DMS79 treated with DMSO at 0.1 percent for 48 hours (cell line): ENCODE measurements around the gene FER.
"Not testable (repeated sequence)": the region's sequence is repeated elsewhere in the genome, so short reads cannot be mapped to it uniquely, and the experiment has no call there.

Source experiments
- DNase-seq: peaks from one replicate; lab custom pipeline; 2025; lab: John Stamatoyannopoulos, UW

FER gene

DNA sequence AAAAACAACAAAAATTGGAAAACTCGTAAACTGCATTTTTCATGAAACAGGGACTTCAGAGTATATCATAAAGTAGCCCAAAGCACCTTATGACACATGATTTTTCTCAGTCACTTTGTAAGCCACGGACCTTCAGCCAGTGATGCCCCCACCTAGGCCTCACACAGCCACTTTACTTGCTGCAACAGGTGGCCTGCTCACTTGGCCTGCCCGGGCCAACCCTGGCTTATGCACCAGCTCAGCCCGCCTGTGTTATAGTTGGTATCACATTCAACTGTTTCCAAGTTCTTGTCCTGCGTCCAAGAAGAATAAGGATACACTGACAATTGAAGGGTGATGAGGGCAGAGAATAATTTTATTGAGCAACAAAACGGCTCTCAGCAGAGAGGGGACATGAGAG, 219.2 kb downstream of the FER start:
- DNase-seq, result no peak

DNA sequence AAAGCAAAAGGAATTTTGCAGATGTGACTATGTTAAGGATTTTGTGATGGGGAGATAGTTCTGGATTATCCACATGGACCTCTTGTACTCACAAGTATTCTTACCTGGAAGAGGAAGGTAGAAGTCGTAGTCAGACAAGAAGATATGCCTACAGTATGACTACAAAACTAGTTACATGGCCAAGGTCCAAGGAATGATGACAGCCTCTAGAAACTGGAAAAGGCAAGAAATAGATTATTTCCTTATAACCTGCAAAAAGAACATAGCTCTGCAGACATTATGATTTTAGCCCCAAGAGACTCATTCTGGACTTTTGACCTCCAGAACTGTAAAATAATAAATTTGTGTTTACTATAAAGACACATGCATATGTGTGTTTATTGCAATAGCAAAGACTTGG, 226.9 kb downstream of the FER start:
- no peak for DNase-seq

DNA sequence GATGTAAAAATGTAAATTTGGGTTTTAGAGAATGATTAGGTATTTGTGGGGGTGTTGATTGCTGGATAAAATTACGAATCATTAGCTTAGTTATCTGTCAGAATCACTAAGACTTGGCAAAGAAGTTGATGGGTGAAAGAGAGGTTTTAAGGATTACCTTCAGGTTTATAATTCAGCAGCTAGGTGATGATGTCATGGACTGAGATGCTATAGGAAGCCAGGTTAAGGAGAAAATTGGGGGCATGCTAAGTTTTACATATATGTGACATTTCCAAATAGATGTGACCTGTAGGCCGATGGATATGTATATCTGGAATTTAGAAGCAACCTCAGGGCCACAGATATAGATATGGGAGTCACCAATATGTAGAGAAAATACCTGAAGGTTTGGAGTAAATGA, 228.0 kb downstream of the FER start:
- no peak for DNase-seq

DNA sequence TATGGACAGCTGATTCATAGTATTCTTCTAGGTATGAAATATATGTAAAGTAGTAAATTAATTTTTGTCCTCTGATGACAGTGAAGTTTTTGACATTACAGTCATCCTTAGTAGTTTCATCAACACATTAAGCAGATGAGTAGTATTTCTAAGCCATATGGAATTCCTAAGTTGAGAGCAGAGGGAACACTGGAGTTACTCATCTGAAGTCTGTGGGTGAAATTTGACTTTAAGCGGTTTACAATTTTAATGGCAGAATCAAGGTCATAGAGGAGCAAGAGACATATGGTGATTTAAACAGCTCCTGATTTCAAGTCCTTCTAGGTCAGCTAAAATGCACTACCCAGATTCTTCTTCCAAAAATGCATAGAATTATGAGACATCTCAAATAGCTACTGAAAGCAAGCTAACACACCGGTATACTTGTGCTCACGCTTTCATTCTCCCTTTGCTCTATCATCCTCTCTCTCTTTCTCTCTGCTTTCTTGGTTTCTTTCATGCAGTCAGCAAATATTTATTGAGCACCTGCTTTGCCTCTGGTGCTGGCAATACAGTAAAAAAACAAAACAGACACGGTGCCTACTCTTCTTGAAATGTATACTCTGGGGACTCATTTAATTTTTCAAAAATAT, 235.9 kb downstream of the FER start:
- no peak for DNase-seq

DNA sequence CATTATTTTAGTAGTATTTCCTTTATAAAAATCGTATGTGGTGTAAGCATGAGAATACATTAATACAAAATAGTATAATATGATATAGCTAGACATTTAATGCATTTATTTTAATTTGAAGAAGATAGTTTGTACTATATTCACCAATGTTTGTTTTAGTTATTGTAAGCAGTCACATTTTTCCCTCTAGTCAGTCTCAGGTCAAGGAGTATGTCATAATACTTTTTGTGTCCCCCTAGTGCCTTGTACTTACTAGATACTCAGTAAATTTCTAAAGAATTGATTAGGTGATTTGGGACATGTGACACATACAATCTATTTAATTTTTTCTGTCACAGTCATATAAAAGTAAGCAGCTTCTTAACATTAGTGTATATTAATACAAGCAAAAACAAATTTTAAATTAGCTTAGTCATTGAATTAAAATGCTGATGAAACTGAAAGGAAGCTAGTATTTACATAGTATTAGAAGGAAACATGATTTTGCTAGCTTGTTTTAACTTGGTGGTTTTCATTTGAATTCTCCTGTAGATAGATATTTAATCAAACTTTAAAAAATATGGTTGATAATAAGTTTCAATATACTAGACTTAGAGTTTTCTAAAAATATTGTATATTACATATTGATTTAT, 242.2 kb downstream of the FER start:
- no peak for DNase-seq

DNA sequence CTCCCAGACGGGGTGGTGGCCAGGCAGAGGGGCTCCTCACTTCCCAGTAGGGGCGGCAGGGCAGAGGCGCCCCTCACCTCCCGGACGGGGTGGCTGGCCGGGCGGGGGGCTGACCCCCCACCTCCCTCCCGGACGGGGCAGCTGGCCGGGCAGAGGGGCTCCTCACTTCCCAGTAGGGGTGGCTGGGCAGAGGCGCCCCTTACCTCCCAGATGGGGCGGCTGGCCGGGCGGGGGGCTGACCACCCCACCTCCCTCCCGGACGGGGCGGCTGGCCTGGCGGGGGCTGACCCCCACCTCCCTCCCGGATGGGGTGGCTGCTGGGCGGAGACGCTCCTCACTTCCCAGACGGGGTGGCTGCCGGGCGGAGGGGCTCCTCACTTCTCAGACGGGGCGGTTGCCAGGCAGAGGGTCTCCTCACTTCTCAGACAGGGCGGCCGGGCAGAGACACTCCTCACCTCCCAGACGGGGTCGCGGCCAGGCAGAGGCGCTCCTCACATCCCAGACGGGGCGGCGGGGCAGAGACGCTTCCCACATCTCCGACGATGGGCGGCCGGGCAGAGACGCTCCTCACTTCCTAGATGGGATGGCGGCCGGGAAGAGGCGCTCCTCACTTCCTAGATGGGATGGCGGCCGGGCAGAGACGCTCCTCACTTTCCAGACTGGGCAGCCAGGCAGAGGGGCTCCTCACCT, 244.8 kb downstream of the FER start:
- DNase-seq, result not testable (repeated sequence)

DNA sequence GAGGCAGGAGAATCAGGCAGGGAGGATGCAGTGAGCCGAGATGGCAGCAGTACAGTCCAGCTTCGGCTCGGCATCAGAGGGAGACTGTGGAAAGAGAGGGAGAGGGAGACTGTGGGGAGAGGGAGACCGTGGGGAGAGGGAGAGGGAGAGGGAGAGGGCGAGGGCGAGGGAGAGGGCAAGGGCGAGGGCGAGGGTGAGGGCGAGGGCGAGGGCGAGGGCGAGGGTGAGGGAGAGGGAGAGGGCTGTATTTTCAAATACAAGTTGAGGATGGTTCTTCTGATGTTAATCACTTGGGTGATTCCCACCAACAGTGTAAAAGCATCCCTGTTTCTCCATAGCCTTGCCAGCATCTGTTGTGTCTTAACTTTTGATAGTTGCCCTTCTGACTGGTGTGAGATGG, 245.7 kb downstream of the FER start:
- DNase-seq, result not testable (repeated sequence)

DNA sequence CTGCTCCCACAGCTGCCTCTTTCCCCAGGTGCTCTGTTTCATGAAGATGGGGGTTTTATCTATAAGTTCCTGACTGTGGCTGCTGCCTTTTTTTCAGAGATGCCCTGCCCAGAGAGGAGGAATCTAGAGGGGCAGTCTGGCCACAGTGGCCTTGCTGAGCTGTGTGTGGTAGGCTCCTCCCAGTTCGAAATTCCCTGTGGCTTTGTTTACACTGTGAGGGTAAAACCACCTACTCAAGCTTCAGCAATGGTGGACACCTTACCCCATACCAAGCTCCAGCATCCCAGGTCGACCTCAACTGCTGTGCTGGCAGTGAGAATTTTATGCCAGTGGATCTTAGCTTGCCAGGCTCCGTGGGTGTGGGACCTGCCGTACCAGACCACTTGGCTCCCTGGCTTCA, 250.0 kb downstream of the FER start:
- no peak for DNase-seq

DNA sequence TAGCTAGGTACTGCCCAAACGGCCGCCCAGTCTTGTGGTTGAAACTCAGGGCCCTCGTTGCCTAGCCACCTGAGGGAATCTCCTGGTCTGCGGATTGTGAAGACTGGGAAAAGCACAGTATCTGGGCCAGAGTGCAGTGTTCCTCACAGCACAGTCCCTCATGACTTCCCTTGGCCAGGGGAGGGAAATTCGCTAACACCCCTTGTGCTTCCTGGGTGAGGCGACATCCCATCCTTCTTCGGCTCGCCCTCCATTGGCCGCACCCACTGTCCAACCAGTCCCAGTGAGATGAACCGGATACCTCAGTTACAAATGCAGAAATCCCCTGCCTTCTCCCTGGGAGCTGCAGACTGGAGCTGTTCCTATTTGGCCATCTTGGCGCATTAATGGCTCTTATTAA, 250.5 kb downstream of the FER start:
- DNase-seq, result no peak

DNA sequence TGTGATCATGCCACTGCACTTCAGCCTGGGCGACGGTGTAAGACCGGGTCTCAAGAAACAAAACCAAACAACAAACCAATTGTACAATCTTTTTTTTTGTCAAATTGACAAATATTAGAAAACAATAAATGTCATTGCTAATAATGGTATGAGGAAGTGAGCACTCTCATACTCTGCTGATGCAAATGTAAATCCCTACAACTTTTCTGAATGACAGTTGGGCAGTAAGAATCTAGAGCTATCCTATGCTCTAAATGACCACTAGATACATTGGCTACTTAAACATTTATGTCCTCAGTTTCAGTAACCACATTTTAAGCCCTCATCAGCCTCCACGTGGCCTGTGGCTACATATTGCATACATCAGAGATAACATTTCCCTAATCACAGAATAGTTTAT, 256.2 kb downstream of the FER start:
- no peak for DNase-seq

DNA sequence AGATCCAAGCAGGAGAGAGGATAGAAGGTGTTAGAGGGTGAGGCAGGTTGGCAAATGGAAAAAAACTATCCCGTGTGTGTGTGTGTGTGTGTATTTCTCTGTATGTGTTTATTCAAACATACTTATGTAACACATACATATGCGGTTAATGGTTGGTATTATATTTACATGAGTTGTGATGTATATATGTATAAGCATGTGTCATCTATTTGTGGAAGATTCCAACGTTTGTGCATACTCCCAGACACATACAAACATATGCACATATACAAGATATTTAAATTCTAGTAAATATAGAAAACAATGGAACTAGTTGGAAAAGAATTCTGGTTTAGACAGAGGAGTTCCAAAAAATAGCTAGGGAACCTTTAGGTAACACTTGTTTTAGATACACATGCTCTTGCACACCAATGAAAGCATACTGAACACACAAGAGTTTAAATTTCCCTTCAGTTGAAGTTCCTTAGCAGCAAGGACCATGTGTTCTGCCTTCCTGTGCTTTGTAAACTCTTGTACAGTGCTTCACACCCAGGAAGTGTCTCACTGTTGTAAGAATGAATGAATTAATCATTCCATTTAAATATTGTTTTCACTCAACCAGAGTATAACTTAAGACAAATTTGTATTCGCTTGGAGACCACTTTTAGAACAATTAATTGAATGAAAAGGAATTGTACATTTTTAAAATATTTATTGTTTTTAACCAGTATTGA, 257.8 kb downstream of the FER start:
- DNase-seq, result no peak

DNA sequence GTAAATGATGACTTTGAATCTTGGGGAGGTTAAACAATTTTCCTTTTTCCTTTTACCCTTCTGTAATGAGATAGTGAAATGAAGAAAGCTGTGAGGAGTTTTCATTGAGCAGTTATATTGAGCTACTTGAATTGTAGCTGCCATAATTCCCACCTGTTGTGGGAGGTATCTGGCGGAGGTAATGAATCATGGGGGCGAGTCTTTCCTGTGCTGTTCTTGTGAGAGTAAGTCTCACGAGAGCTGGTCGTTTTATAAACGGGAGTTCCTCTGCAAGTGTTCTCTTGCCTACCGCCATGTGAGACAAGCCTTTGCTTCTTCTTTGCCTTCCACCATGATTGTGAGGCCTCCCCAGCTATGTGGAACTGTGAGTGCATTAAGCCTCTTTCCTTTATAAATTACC, 258.4 kb downstream of the FER start:
- no peak for DNase-seq

DNA sequence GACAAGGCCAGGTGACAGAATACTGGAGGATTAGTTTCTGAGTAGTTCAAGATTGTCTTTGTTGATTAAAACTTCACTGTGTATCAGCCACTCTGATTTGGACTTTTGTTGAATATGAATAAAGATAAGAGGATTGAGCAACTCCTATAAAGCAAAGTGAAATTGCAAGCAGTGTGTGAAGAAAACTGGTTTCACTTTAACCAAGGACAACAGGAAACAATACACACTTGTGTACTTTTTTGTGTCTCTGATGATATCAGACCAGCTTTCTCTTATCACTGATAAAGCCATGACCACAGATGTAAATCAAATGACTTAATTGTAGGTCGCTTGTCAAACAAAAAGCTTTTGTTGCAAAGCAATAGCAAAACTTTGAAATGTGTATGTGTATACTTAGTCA, 268.6 kb downstream of the FER start:
- DNase-seq, result no peak

DNA sequence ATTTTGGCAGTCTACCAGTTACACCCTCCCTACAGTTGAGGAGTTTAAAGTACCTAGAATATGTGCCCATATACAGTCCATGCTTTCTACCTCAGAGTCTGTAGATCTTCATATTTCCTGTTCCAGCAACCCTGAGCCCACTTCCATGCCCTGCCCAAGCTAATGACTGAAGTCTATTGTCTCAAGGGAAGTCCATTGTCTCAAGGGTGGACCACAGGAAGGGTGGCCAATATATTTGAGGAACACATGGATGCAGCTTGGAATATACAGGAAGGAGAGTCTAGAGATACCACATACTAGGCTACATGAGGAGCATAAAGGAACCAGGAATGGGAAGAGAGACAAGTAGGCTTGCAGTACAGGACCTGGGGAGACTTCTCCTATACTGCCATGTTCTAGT, 274.4 kb downstream of the FER start:
- no peak for DNase-seq

DNA sequence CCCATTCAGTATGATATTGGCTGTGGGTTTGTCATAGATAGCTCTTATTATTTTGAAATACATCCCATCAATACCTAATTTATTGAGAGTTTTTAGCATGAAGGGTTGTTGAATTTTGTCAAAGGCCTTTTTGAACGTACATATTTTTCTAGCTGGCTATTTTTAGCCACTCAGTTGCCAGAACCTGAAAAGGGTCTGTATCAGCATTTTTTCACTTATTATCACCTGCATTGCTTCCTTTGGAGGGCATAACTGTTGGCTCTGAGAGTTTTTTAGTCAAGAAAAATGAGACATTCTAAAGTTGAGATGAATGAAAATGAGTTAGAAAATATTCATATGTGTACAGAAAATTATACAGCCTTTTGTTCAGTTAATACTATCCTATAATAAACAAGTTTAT, 278.0 kb downstream of the FER start:
- DNase-seq, result not testable (repeated sequence)

DNA sequence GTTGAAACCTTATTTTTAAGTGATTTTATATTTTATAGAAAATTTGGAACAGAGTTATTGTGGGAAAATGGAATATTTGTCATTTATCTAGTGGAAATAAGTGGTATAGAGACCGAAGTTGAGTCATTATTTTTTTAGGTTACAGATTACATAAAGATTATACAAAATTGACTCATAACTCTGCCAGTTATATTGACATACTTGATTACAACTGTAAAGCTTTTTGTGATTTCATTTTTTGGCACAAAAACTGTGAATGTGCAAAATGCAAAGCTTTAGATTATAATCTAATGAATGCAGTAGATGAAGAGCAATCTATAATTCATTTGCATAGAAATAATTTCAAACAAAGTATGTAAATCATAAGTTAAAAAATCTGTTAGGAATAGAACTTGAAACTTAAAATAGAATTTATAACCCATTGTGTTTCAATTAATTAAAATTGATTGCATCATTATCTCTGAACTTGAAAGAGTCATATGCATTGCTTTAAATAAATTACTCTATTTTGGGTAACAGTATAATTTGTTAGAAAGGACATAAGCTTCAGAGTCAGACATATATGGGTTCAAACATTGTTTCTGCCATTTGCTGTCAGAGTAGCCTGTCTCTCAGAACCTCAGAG, 280.4 kb downstream of the FER start:
- no peak for DNase-seq

DNA sequence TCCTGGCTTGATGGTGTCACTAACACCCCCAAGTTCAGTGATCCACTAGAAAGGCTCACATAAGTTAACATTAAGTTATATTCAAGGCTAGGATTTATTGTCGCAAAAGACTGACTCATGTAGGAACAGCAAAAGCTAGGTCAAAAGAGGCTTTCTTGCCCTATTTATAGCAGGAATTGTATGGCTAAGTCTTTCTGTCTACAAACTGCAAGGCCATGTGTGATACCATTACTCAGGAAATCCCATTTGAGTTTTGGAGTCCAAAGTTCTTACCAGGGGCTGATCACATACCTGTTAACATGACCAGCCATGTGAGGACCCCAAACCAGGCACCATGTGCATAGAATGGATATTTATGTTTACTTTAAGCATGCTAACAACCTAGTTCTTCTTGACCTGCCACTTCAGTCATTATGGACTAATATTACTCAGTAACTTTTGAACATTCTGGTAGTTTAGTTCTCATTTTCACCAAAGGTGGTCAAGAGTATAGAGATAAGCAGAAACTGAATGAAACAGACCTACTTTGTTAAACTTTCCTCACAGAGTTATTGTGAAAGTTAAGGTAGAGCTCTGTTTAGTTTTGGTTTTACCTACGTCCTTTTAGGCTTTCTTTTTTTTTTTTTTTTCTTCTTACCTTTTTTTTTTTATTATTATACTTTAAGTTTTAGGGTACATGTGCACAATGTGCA, 281.1 kb downstream of the FER start:
- no peak for DNase-seq

DNA sequence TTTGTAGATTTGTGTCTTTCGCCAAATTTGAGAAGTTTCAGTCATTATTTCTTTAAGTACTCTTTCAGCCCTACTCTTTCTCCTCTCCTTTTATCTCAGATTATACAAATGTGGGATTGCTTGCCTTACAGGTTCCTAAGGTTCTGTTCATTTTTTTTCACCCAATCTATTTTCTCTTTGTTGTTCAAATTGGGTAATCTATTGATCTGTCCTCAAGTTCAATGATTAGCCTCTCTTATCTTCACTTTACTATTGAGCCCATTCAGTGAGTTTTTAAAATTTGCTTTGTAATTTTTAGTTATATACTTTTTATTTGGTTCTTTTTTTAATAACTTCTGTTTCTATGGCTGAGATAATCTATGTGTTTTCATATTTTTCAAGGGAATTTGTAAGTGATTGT, 282.1 kb downstream of the FER start:
- DNase-seq, result no peak

DNA sequence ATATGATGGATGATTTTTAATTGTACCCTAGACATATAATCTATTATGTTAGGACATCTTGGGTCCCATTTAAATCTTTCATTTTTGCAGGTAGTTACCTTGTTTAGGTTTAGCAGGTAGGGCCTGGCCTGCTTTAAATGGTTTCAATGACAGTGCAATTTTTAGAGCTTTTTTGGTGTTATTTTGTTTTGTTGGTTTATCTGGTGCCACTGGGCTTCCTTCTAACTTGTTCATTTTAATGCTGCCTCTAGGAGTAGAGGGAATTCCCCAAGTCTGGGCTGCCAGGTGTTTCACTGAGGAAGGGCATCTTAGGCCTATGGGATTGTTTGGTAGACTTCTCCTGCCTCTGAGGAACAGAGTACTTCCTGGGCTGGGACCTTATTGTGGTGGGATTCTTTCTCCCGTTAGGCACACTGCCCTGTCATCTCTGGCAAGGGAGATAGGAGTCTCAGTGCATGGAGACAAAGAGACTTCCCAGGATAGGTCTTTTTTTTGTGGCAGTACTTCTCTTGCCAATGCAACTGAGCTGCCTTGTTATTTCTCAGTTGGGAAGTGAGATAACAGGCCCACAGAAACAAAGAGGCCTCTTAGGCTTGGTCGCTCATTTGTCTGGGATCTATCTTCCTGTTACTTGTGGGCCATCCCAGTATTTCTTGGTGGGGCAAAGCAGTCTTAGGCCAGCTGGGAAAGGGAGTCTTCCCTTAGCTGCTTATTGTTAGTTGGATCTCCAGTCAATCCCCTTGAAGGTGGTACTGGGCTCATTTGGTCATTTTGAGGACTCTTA, 282.9 kb downstream of the FER start:
- no peak for DNase-seq

DNA sequence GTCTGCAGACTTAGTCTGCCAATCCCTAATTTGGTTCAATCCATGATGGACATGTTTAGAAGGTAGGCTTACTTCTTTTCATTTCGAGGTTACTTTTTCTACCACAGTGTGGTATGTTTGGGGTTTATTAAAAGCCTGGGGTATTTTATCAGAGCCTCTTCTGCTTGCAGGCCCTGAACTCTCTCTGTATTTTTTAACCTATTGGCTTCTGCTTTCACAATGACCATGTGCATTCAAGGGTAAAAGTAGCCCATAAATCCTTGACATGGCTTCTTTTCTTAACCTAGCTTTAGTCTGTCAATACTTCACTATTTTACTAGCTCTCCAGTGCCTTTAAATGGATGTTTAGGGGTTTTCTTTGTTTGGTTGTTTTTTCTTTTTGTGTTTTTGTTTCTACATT, 286.6 kb downstream of the FER start:
- no peak for DNase-seq

DNA sequence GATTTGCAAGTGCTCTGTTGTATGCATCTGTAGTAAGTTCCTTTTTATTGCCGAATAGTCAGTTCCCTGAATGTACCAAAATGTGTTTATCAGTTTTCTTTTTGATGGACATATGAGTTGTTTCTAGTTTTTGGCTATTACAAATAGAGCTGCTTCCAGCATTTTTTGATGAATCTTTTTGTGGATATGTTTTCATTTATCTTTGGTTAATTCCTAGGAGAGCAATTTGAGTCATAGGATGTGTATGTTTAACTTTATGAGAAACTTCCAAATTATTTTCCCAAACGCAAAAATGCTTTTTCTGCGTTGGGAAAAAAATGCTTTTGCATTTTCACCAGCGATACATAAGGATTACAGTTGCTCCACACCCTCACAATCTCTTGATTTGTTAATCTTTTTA, 287.7 kb downstream of the FER start:
- no peak for DNase-seq
